ENCODE results near the gene TSHZ2. TPM values are rescaled to one million over a fixed set of nuclear protein-coding genes. Genes with fewer than 3 reads are reported as not detected.
"Not testable (repeated sequence)": the region's sequence is repeated elsewhere in the genome, so short reads cannot be mapped to it uniquely, and the experiment has no call there.

The TSHZ2 gene
- total and polyA plus RNA-seq, 2 donors: 6.5 to 35.0 TPM

GRCh38 chr20:53089851-53090250 is 117.7 kb downstream of the TSHZ2 start:
- H3K4me1 ChIP-seq (ENCODE audit: insufficient read depth); H3K4me3 ChIP-seq (ENCODE audit: low read depth, low read length); H3K27ac ChIP-seq (ENCODE audit: low read depth); H3K36me3 ChIP-seq (ENCODE audit: insufficient read depth); DNase-seq (ENCODE audit: extremely low spot score): not testable (repeated sequence)
- 63% methylated on average over 1 of the region's 1 CpG for WGBS

- DNase-seq (ENCODE audit: extremely low spot score): no peak
- no peaks in the 10 kb centered on the region for H3K4me1 ChIP-seq (ENCODE audit: insufficient read depth)
- H3K36me3 ChIP-seq (ENCODE audit: insufficient read depth): no peaks in the 10 kb centered on the region
- H3K4me3 ChIP-seq (ENCODE audit: low read depth, low read length): no peak overlapping the region
- WGBS: 91% methylated on average over 4 of the region's 4 CpGs
- H3K27ac ChIP-seq (ENCODE audit: low read depth): no peak overlapping the region
Observed at GRCh38 chr20:53091789-53092188, 119.6 kb downstream of the TSHZ2 start.

GRCh38 chr20:53092772-53093300 is 120.7 kb downstream of the TSHZ2 start:
- no peak for DNase-seq (ENCODE audit: extremely low spot score)
- Histone ChIP-seq H3K27ac (ENCODE audit: low read depth) (no peak overlapping the region), H3K4me3 (ENCODE audit: low read depth, low read length) (no peak overlapping the region), H3K36me3 (ENCODE audit: insufficient read depth) (no peaks in the 10 kb centered on the region), H3K4me1 (ENCODE audit: insufficient read depth) (no peaks in the 10 kb centered on the region)
- WGBS: 67% methylated on average over 6 of the region's 6 CpGs

GRCh38 chr20:53097371-53097770 is 125.2 kb downstream of the TSHZ2 start:
- Histone ChIP-seq H3K36me3 (ENCODE audit: insufficient read depth) (no peaks in the 10 kb centered on the region), H3K27ac (ENCODE audit: low read depth) (no peak overlapping the region)
- DNase-seq (ENCODE audit: extremely low spot score): no peak

GRCh38 chr20:53097791-53098190 is 125.6 kb downstream of the TSHZ2 start:
- no peak for DNase-seq (ENCODE audit: extremely low spot score)
- Histone ChIP-seq H3K4me1 (ENCODE audit: insufficient read depth) (no peaks in the 10 kb centered on the region), H3K27ac (ENCODE audit: low read depth) (no peak overlapping the region), H3K36me3 (ENCODE audit: insufficient read depth) (no peaks in the 10 kb centered on the region), H3K4me3 (ENCODE audit: low read depth, low read length) (no peak overlapping the region)
- 93% methylated on average over 4 of the region's 4 CpGs for WGBS

More at GRCh38 chr20:53097371-53097770, 125.2 kb downstream of the TSHZ2 start:
- Histone ChIP-seq H3K4me3 (ENCODE audit: low read depth, low read length) (no peak overlapping the region), H3K4me1 (ENCODE audit: insufficient read depth) (no peaks in the 10 kb centered on the region)
- 82% methylated on average over 2 of the region's 2 CpGs for whole genome bisulfite sequencing

GRCh38 chr20:53098621-53099020 is 126.5 kb downstream of the TSHZ2 start:
- Histone ChIP-seq H3K27ac (ENCODE audit: low read depth) (no peak overlapping the region), H3K36me3 (ENCODE audit: insufficient read depth) (no peaks in the 10 kb centered on the region), H3K4me3 (ENCODE audit: low read depth, low read length) (no peak overlapping the region), H3K4me1 (ENCODE audit: insufficient read depth) (no peaks in the 10 kb centered on the region)
- WGBS: 92% methylated on average over 1 of the region's 1 CpG
- DNase-seq (ENCODE audit: extremely low spot score): no peak

- H3K27ac ChIP-seq (ENCODE audit: low read depth): no peak overlapping the region
- no peak for DNase-seq (ENCODE audit: extremely low spot score)
- 55% methylated on average over 2 of the region's 2 CpGs for WGBS
- H3K36me3 ChIP-seq (ENCODE audit: insufficient read depth): no peaks in the 10 kb centered on the region
- no peaks in the 10 kb centered on the region for H3K4me1 ChIP-seq (ENCODE audit: insufficient read depth)
- H3K4me3 ChIP-seq (ENCODE audit: low read depth, low read length): no peak overlapping the region
Observed at GRCh38 chr20:53099856-53100255, 127.7 kb downstream of the TSHZ2 start.

GRCh38 chr20:53100476-53100911 is 128.3 kb downstream of the TSHZ2 start:
- no peak overlapping the region for H3K4me3 ChIP-seq (ENCODE audit: low read depth, low read length)
- DNase-seq (ENCODE audit: extremely low spot score): no peak
- H3K4me1 ChIP-seq (ENCODE audit: insufficient read depth): no peaks in the 10 kb centered on the region
- H3K36me3 ChIP-seq (ENCODE audit: insufficient read depth): no peaks in the 10 kb centered on the region
- whole genome bisulfite sequencing: 31% methylated on average over 3 of the region's 3 CpGs
- H3K27ac ChIP-seq (ENCODE audit: low read depth): no peak overlapping the region

- Histone ChIP-seq H3K4me1 (ENCODE audit: insufficient read depth) (no peaks in the 10 kb centered on the region), H3K4me3 (ENCODE audit: low read depth, low read length) (no peak overlapping the region), H3K36me3 (ENCODE audit: insufficient read depth) (no peaks in the 10 kb centered on the region), H3K27ac (ENCODE audit: low read depth) (no peak overlapping the region)
- DNase-seq (ENCODE audit: extremely low spot score): no peak
- WGBS: 84% methylated on average over 6 of the region's 6 CpGs
Observed at GRCh38 chr20:53101992-53102760, 130.0 kb downstream of the TSHZ2 start.

GRCh38 chr20:53103124-53103523 is 131.0 kb downstream of the TSHZ2 start:
- no peak for DNase-seq (ENCODE audit: extremely low spot score)
- H3K36me3 ChIP-seq (ENCODE audit: insufficient read depth): no peaks in the 10 kb centered on the region
- no peak overlapping the region for H3K4me3 ChIP-seq (ENCODE audit: low read depth, low read length)
- no peaks in the 10 kb centered on the region for H3K4me1 ChIP-seq (ENCODE audit: insufficient read depth)
- H3K27ac ChIP-seq (ENCODE audit: low read depth): no peak overlapping the region
- WGBS: 73% methylated on average over 1 of the region's 1 CpG

GRCh38 chr20:53104884-53105283 is 132.7 kb downstream of the TSHZ2 start:
- Histone ChIP-seq H3K4me3 (ENCODE audit: low read depth, low read length) (no peak overlapping the region), H3K36me3 (ENCODE audit: insufficient read depth) (no peaks in the 10 kb centered on the region), H3K27ac (ENCODE audit: low read depth) (no peak overlapping the region), H3K4me1 (ENCODE audit: insufficient read depth) (no peaks in the 10 kb centered on the region)
- no peak for DNase-seq (ENCODE audit: extremely low spot score)
- 84% methylated on average over 7 of the region's 7 CpGs for WGBS

- Histone ChIP-seq H3K4me3 (ENCODE audit: low read depth, low read length) (no peak overlapping the region), H3K27ac (ENCODE audit: low read depth) (no peak overlapping the region), H3K36me3 (ENCODE audit: insufficient read depth) (no peaks in the 10 kb centered on the region), H3K4me1 (ENCODE audit: insufficient read depth) (no peaks in the 10 kb centered on the region)
- DNase-seq (ENCODE audit: extremely low spot score): no peak
- WGBS: 88% methylated on average over 3 of the region's 3 CpGs
Observed at GRCh38 chr20:53116733-53117132, 144.6 kb downstream of the TSHZ2 start.

- Histone ChIP-seq H3K4me3 (ENCODE audit: low read depth, low read length) (no peak overlapping the region), H3K4me1 (ENCODE audit: insufficient read depth) (no peaks in the 10 kb centered on the region), H3K27ac (ENCODE audit: low read depth) (no peak overlapping the region), H3K36me3 (ENCODE audit: insufficient read depth) (no peaks in the 10 kb centered on the region)
- no peak for DNase-seq (ENCODE audit: extremely low spot score)
- WGBS: 73% methylated on average over 4 of the region's 4 CpGs
Observed at GRCh38 chr20:53122853-53123252, 150.7 kb downstream of the TSHZ2 start.

GRCh38 chr20:53124075-53124551 is 152.0 kb downstream of the TSHZ2 start:
- DNase-seq (ENCODE audit: extremely low spot score): peak; percentile 14
- Histone ChIP-seq H3K4me1 (ENCODE audit: insufficient read depth) (no peaks in the 10 kb centered on the region), H3K4me3 (ENCODE audit: low read depth, low read length) (no peak overlapping the region), H3K27ac (ENCODE audit: low read depth) (no peak overlapping the region), H3K36me3 (ENCODE audit: insufficient read depth) (no peaks in the 10 kb centered on the region)
- WGBS: 65% methylated on average over 3 of the region's 3 CpGs
